Measurements from ENCODE around the gene ANKLE2.
"Not testable (repeated sequence)": the region's sequence is repeated elsewhere in the genome, so short reads cannot be mapped to it uniquely, and the experiment has no call there.

Gene ANKLE2

DNA sequence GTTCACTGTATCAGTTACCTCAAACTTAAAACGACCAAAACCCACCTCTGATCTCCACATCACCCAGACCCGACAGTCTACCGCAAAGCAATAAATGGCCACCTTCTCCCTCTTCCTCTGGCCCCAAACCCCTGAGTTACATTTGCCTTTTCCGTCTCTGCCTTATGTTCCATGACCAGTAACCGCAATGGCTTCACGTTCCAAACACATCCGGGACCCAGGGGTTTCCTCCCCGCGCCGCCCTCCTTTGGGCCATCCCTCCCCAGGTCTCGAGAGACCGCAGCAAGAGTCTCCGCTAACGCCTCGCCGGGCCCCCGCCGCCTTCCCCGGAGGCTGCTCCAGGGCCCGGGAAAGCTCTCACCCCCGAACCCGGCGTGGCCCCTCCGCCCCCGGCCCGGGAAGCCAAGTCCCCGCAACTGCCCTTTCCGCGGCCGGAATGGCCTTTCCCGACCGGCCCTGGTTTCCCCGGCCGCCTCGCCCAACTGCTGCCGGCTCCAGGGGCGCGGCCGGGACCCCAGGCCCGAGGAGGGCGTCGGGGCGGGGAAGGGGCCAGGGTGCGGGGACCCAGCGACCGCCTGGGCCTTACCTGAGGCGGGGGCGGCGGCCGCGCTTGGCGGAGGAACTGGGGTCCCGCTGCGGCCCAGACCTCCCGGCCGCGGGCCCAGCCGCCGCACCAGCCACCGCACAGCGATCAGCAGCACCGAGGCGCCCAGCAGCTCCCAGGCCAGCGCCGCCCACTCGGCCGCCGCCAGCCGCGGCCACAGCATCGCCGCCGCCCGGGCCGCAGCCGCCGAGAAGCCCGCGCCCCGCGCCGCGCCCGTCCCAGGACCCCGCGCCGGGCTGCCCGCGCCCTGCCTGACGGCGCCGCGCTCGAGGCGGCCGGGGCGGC is at the start of gene ANKLE2:
ANKLE2 (minus strand) TSS at position 801 of the 889 bp plus-strand sequence; CDS start at position 767, 34 bp downstream.
- Histone ChIP-seq H3K27ac (ENCODE audit: low read depth, low read length) (peak within 1 kb of the TSS; percentile 97), H3K9ac (ENCODE audit: low read depth in 1 of 2, low read length in 2 of 2) (peak within 1 kb of the TSS; percentile 81), H3K36me3 (ENCODE audit: control insufficient read depth in 1 of 2, insufficient read depth in 2 of 2, low read length in 2 of 2) (peaks cover 0 to 7% of the 10 kb centered on the region in 2 donors), H3K9me3 (ENCODE audit: control insufficient read depth in 1 of 2, low read length in 2 of 2) (no peaks in the 10 kb centered on the region), H3K4me3 (ENCODE audit: low read depth in 1 of 2, low read length in 2 of 2) (peak within 1 kb of the TSS; percentile 86 to 94), H3K27me3 (ENCODE audit: control insufficient read depth in 1 of 2, insufficient read depth in 2 of 2, low read length in 2 of 2) (no peaks in the 10 kb centered on the region), H3K4me1 (ENCODE audit: control insufficient read depth in 1 of 2, insufficient read depth in 2 of 2, low read length in 2 of 2) (peaks cover 8 to 11% of the 10 kb centered on the region in 2 donors)

DNA sequence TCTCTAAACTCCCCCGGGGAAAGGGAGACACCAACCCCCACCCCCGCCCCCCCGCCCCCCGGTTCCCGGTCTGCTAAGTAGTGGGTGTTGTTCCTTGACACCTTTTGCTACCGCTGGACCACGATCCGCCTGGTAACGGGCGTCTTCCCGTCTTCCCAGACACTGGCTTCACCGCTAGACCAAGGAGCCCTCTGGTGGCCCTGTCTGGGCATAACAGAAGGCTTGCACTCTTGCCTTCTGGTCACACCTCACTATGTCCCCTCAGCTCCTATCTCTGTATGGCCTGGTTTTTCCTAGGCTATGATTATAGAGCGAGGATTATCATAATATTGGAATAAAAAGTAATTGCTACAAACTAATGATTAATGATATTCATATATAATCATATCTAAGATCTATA is 47.8 kb upstream of the ANKLE2 start:
- not testable (repeated sequence) for H3K9ac ChIP-seq (ENCODE audit: low read depth in 1 of 2, low read length in 2 of 2)
- peaks cover 45 to 74% of the 10 kb centered on the region in 2 donors for H3K36me3 ChIP-seq (ENCODE audit: control insufficient read depth in 1 of 2, insufficient read depth in 2 of 2, low read length in 2 of 2)

DNA sequence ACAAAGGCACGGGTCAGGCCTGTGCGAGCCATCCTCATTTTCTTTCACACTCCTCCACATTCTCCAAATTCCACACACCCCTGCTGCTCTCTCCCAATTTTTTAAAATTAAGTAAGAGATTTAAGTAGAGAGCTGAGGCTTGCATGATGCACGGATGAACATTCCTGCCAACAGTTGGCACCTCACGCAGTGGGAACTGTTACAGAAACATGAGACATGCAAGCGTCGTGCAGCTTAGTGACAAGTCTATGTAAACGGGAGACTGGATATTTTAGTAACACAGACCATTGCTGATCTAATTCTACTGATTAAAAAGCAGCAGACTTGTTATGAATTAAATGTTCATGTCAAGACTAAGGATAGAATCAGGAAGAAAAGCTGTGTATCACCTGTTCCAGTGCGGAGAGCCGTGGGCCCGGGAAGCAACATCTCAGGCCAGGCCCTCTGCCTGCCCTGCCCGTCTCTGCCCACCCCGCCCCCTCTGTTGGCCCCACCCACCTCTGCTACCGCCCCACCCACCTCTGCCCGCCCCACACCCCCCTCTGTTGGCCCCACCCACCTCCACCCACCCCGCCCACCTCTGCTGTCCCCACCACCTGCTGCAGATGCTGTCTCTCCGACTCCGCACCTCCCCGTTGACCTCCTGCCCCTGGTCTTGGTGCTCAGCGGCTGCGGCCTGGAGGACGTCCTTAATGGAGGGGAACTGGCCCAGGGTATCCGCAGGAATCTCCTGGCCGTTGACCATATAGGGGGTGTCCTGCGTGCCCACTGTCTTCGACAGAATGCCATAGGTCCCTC is 45.9 kb upstream of the ANKLE2 start:
- no peaks in the 10 kb centered on the region for H3K9me3 ChIP-seq (ENCODE audit: control insufficient read depth in 1 of 2, low read length in 2 of 2)
- H3K36me3 ChIP-seq (ENCODE audit: control insufficient read depth in 1 of 2, insufficient read depth in 2 of 2, low read length in 2 of 2): peaks cover 48 to 74% of the 10 kb centered on the region in 2 donors
- H3K27ac ChIP-seq (ENCODE audit: low read depth, low read length): no peak overlapping the region
- H3K4me3 ChIP-seq (ENCODE audit: low read depth in 1 of 2, low read length in 2 of 2): no peak overlapping the region
- no peaks in the 10 kb centered on the region for H3K27me3 ChIP-seq (ENCODE audit: control insufficient read depth in 1 of 2, insufficient read depth in 2 of 2, low read length in 2 of 2)
- no peak overlapping the region for H3K9ac ChIP-seq (ENCODE audit: low read depth in 1 of 2, low read length in 2 of 2)
- H3K4me1 ChIP-seq (ENCODE audit: control insufficient read depth in 1 of 2, insufficient read depth in 2 of 2, low read length in 2 of 2): no peaks in the 10 kb centered on the region

More for the DNA sequence above, 47.8 kb upstream of the ANKLE2 start:
- H3K9me3 ChIP-seq (ENCODE audit: control insufficient read depth in 1 of 2, low read length in 2 of 2); H3K4me1 ChIP-seq (ENCODE audit: control insufficient read depth in 1 of 2, insufficient read depth in 2 of 2, low read length in 2 of 2); H3K4me3 ChIP-seq (ENCODE audit: low read depth in 1 of 2, low read length in 2 of 2); H3K27me3 ChIP-seq (ENCODE audit: control insufficient read depth in 1 of 2, insufficient read depth in 2 of 2, low read length in 2 of 2); H3K27ac ChIP-seq (ENCODE audit: low read depth, low read length): not testable (repeated sequence)

DNA sequence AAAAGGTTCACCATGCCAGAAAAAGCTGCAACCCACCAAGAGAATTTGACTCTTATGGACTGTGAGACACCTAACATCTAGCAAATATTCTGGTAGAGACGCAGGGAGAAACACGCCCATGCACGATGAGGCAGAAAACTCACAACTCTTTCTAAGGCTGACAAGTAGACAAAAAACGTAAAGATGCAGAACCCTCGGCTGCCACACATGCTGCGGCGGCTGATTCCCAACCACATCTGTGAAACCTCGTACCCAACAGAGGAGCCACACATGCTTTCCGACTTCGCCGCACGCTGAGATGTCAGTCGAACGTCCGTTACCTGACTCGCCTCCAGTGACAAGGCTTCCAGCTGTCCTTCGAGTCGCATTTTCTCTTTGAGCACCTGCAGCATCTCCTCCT is 45.2 kb upstream of the ANKLE2 start:
- no peak overlapping the region for H3K27ac ChIP-seq (ENCODE audit: low read depth, low read length)
- no peak overlapping the region for H3K4me3 ChIP-seq (ENCODE audit: low read depth in 1 of 2, low read length in 2 of 2)
- no peaks in the 10 kb centered on the region for H3K27me3 ChIP-seq (ENCODE audit: control insufficient read depth in 1 of 2, insufficient read depth in 2 of 2, low read length in 2 of 2)
- peaks cover 50 to 70% of the 10 kb centered on the region in 2 donors for H3K36me3 ChIP-seq (ENCODE audit: control insufficient read depth in 1 of 2, insufficient read depth in 2 of 2, low read length in 2 of 2)
- H3K9ac ChIP-seq (ENCODE audit: low read depth in 1 of 2, low read length in 2 of 2): no peak overlapping the region
- H3K9me3 ChIP-seq (ENCODE audit: control insufficient read depth in 1 of 2, low read length in 2 of 2): no peaks in the 10 kb centered on the region
- H3K4me1 ChIP-seq (ENCODE audit: control insufficient read depth in 1 of 2, insufficient read depth in 2 of 2, low read length in 2 of 2): no peaks in the 10 kb centered on the region

DNA sequence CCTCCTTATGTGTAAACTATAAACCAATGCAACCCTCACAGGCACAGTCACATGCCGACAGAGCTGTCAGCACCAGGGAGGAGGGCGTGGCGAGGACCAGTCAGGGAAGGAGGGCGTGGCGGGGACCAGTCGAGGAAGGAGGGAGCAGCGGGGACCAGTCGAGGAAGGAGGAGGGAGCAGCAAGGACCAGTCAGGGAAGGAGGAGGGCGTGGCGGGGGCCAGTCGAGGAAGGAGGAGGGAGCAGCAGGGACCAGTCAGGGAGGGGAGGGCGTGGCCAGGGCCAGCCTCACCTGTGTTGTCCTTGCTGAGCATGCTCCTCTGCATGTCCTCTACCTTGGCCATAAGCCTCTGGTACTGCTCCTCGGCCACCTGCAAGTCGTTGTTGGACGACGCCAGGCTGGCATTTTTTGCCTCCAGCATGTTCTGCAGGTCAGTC is 42.8 kb upstream of the ANKLE2 start:
- Histone ChIP-seq H3K9ac (ENCODE audit: low read depth in 1 of 2, low read length in 2 of 2) (no peak overlapping the region), H3K4me3 (ENCODE audit: low read depth in 1 of 2, low read length in 2 of 2) (no peak overlapping the region), H3K27me3 (ENCODE audit: control insufficient read depth in 1 of 2, insufficient read depth in 2 of 2, low read length in 2 of 2) (no peaks in the 10 kb centered on the region), H3K27ac (ENCODE audit: low read depth, low read length) (no peak overlapping the region), H3K4me1 (ENCODE audit: control insufficient read depth in 1 of 2, insufficient read depth in 2 of 2, low read length in 2 of 2) (no peaks in the 10 kb centered on the region), H3K36me3 (ENCODE audit: control insufficient read depth in 1 of 2, insufficient read depth in 2 of 2, low read length in 2 of 2) (peaks cover 66 to 80% of the 10 kb centered on the region in 2 donors), H3K9me3 (ENCODE audit: control insufficient read depth in 1 of 2, low read length in 2 of 2) (no peaks in the 10 kb centered on the region)

DNA sequence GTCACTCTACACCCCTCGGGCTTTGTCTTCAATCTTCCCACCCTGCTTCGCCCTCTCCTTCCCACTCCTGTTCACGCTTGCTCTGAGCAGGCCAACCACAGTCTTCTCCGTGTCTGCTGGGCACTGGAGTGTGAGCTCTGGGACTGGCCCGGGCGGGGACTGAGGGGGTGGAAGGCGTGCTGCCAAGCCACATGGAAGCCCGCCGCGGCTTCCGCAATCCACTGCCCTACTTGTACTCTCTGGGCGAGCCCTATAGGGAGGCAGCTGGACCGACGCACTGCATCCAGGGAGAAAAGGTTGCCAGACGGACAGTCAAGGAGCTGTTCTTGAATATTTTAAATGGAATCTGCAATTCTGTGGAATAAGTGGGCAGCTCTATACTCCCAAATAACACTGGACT is 42.3 kb upstream of the ANKLE2 start:
- no peaks in the 10 kb centered on the region for H3K9me3 ChIP-seq (ENCODE audit: control insufficient read depth in 1 of 2, low read length in 2 of 2)

DNA sequence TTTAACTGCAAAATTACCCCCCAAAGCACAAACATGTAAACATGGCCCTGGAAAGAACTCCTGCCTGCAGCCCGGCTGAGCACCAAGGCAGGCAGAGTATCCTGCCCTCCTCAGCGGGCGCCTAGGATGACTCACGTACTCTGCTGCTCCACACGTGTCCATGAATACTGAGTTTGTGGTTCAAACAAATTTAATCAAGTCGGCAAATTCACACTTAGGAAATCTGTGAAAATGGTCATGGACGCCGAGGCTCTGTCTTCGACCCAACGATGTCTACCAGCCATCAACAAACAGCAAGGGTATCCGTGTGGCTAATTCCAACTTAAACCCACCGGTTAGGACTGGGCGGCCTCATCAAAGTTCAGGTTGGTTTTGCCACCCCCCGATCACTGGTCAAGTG is 41.5 kb upstream of the ANKLE2 start:
- no peak overlapping the region for H3K27ac ChIP-seq (ENCODE audit: low read depth, low read length)
- H3K36me3 ChIP-seq (ENCODE audit: control insufficient read depth in 1 of 2, insufficient read depth in 2 of 2, low read length in 2 of 2): peaks cover 66 to 85% of the 10 kb centered on the region in 2 donors
- H3K27me3 ChIP-seq (ENCODE audit: control insufficient read depth in 1 of 2, insufficient read depth in 2 of 2, low read length in 2 of 2): no peaks in the 10 kb centered on the region
- H3K9me3 ChIP-seq (ENCODE audit: control insufficient read depth in 1 of 2, low read length in 2 of 2): no peaks in the 10 kb centered on the region
- H3K9ac ChIP-seq (ENCODE audit: low read depth in 1 of 2, low read length in 2 of 2): no peak overlapping the region
- no peak overlapping the region for H3K4me3 ChIP-seq (ENCODE audit: low read depth in 1 of 2, low read length in 2 of 2)
- H3K4me1 ChIP-seq (ENCODE audit: control insufficient read depth in 1 of 2, insufficient read depth in 2 of 2, low read length in 2 of 2): no peaks in the 10 kb centered on the region

More for the DNA sequence above, 42.3 kb upstream of the ANKLE2 start:
- H3K4me1 ChIP-seq (ENCODE audit: control insufficient read depth in 1 of 2, insufficient read depth in 2 of 2, low read length in 2 of 2): no peaks in the 10 kb centered on the region
- H3K27me3 ChIP-seq (ENCODE audit: control insufficient read depth in 1 of 2, insufficient read depth in 2 of 2, low read length in 2 of 2): no peaks in the 10 kb centered on the region
- no peak overlapping the region for H3K4me3 ChIP-seq (ENCODE audit: low read depth in 1 of 2, low read length in 2 of 2)
- no peak overlapping the region for H3K27ac ChIP-seq (ENCODE audit: low read depth, low read length)
- H3K36me3 ChIP-seq (ENCODE audit: control insufficient read depth in 1 of 2, insufficient read depth in 2 of 2, low read length in 2 of 2): peaks cover 71 to 85% of the 10 kb centered on the region in 2 donors
- no peak overlapping the region for H3K9ac ChIP-seq (ENCODE audit: low read depth in 1 of 2, low read length in 2 of 2)

DNA sequence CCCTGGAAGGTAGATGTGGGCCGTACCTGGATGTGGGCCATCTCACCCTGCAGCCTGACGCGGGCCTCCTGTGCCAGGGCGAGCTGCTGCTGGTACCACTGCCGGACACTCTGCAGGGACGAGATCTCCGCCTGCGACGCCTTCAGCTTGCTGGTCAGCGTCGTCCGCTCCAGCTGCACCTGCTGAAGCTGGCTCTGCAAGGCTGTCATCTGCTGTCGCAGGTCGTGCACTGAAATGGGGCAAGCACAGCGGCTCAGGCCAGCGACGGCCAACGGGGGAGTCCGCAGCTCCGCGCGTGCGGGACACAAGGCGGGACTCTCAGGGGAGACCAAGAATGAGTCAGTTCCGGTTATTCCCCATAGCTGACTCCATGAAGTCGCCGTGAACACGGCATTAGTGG is 40.1 kb upstream of the ANKLE2 start:
- no peak overlapping the region for H3K9ac ChIP-seq (ENCODE audit: low read depth in 1 of 2, low read length in 2 of 2)
- H3K27me3 ChIP-seq (ENCODE audit: control insufficient read depth in 1 of 2, insufficient read depth in 2 of 2, low read length in 2 of 2): no peaks in the 10 kb centered on the region
- H3K36me3 ChIP-seq (ENCODE audit: control insufficient read depth in 1 of 2, insufficient read depth in 2 of 2, low read length in 2 of 2): peaks cover 60 to 86% of the 10 kb centered on the region in 2 donors
- H3K4me3 ChIP-seq (ENCODE audit: low read depth in 1 of 2, low read length in 2 of 2): no peak overlapping the region
- no peak overlapping the region for H3K27ac ChIP-seq (ENCODE audit: low read depth, low read length)
- H3K4me1 ChIP-seq (ENCODE audit: control insufficient read depth in 1 of 2, insufficient read depth in 2 of 2, low read length in 2 of 2): no peaks in the 10 kb centered on the region
- no peaks in the 10 kb centered on the region for H3K9me3 ChIP-seq (ENCODE audit: control insufficient read depth in 1 of 2, low read length in 2 of 2)

DNA sequence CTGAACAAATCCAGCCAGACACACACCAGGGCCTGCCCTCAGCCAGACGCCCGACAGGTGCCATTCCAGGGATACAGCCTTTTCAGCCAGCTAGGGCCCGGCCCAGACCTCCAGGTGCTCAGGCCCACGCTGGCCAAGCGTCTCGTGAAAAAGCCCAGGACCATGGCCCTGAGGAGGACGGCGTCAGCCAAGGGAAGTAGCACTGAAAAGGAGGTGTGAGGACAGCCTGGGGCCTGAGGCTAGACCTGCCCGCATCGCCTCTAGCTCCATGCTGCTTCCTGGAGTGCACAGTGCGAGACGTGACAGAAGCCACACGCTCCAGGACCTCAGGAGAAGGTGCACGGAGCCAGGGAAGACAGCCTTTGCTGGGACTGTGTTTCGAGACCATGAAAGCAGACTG is 37.2 kb upstream of the ANKLE2 start:
- H3K27me3 ChIP-seq (ENCODE audit: control insufficient read depth in 1 of 2, insufficient read depth in 2 of 2, low read length in 2 of 2): no peaks in the 10 kb centered on the region
- H3K27ac ChIP-seq (ENCODE audit: low read depth, low read length): no peak overlapping the region
- no peak overlapping the region for H3K4me3 ChIP-seq (ENCODE audit: low read depth in 1 of 2, low read length in 2 of 2)
- no peaks in the 10 kb centered on the region for H3K4me1 ChIP-seq (ENCODE audit: control insufficient read depth in 1 of 2, insufficient read depth in 2 of 2, low read length in 2 of 2)
- H3K9me3 ChIP-seq (ENCODE audit: control insufficient read depth in 1 of 2, low read length in 2 of 2): no peaks in the 10 kb centered on the region
- peaks cover 54 to 86% of the 10 kb centered on the region in 2 donors for H3K36me3 ChIP-seq (ENCODE audit: control insufficient read depth in 1 of 2, insufficient read depth in 2 of 2, low read length in 2 of 2)
- no peak overlapping the region for H3K9ac ChIP-seq (ENCODE audit: low read depth in 1 of 2, low read length in 2 of 2)
